ENCODE results near the gene CCNT1.
"Not testable (repeated sequence)": the region's sequence is repeated elsewhere in the genome, so short reads cannot be mapped to it uniquely, and the experiment has no call there.

CCNT1 gene

GRCh38 chr12:48641752-48642555, 74.6 kb downstream of the CCNT1 start:
- Mint-ChIP-seq H3K36me3 (peaks cover 33 to 52% of the 10 kb centered on the region in 2 donors), H3K9me3 (peaks cover 6 to 11% of the 10 kb centered on the region in 2 donors)
- not testable (repeated sequence) for H3K27me3 Mint-ChIP-seq; ATAC-seq (replicated peaks); H3K27ac Mint-ChIP-seq; DNase-seq; H3K4me1 Mint-ChIP-seq; H3K4me3 Mint-ChIP-seq

- peaks cover 30 to 44% of the 10 kb centered on the region in 2 donors for H3K36me3 Mint-ChIP-seq
- H3K4me3 Mint-ChIP-seq = no peak overlapping the region
- no peak for ATAC-seq (replicated peaks)
- H3K9me3 Mint-ChIP-seq = peaks cover 6 to 11% of the 10 kb centered on the region in 2 donors
- no peak for DNase-seq
- no peaks in the 10 kb centered on the region for H3K27me3 Mint-ChIP-seq
- no peaks in the 10 kb centered on the region for H3K4me1 Mint-ChIP-seq
- H3K27ac Mint-ChIP-seq = no peak overlapping the region
Observed at GRCh38 chr12:48640854-48641253, 75.7 kb downstream of the CCNT1 start.

- Mint-ChIP-seq H3K27ac (no peak overlapping the region), H3K36me3 (peaks cover 30 to 44% of the 10 kb centered on the region in 2 donors), H3K9me3 (peaks cover 6 to 11% of the 10 kb centered on the region in 2 donors), H3K27me3 (no peaks in the 10 kb centered on the region), H3K4me1 (no peaks in the 10 kb centered on the region), H3K4me3 (no peak overlapping the region)
- DNase-seq = no peak
- ATAC-seq (replicated peaks) = no peak
Observed at GRCh38 chr12:48640428-48640827, 76.1 kb downstream of the CCNT1 start.

Data from stimulated activated naive B cell treated with anti-CD40 and anti-IgM and Interleukin-4, amounts not matched to agents 10 μg/mL and 1 μg/mL and 100 μg/mL, for 72 hours (primary cell).